CD4-positive, alpha-beta memory T cell (primary cell): ENCODE results near the gene RAMP3. TPM values are rescaled to one million over a fixed set of nuclear protein-coding genes. Genes with fewer than 3 reads are reported as not detected.
"Not testable (repeated sequence)": the region's sequence is repeated elsewhere in the genome, so short reads cannot be mapped to it uniquely, and the experiment has no call there.

Experiments
- CTCF ChIA-PET: fragments of 350-600 bp; sonication (Branson Sonifier 250); formaldehyde crosslinking; loops from one replicate; lab custom pipeline; 2021; ENCODE audit warnings: inconsistent platforms; ENCODE audit not compliant: partially characterized antibody; lab: Charles Lee
- POLR2A ChIA-PET: fragments of 350-600 bp; sonication (Branson Sonifier 250); formaldehyde crosslinking; loops from one replicate; lab custom pipeline; 2021; ENCODE audit not compliant: partially characterized antibody; lab: Charles Lee
- DNase-seq, 5 donors: peaks; one replicate each; pipeline versions ENCODE4 v3.0.0 to v3.0.0-alpha.2; 2020 to 2022; ENCODE audit warnings: mixed read lengths in 1 of 5
- H3K27ac ChIP-seq: one replicate; pipeline ENCODE4 v1.7.0; 2013; ENCODE audit warnings: low read depth, low read length
- H3K27me3 ChIP-seq: 2 replicates; pipeline ENCODE4 v1.7.0; 2013; ENCODE audit warnings: mild to moderate bottlenecking, low read length, moderate library complexity; ENCODE audit not compliant: insufficient read depth
- H3K36me3 ChIP-seq: 2 replicates; pipeline ENCODE4 v1.7.0; 2013; ENCODE audit warnings: mild to moderate bottlenecking, low read length, moderate library complexity; ENCODE audit not compliant: insufficient read depth
- H3K4me1 ChIP-seq: 2 replicates; pipeline ENCODE4 v1.7.0; 2013; ENCODE audit warnings: mild to moderate bottlenecking, low read length, moderate library complexity; ENCODE audit not compliant: insufficient read depth
- H3K4me3 ChIP-seq, 2 donors: one replicate each; pipeline ENCODE4 v1.7.0; 2013; ENCODE audit warnings: low read length in 2 of 2, mild to moderate bottlenecking in 1 of 2
- H3K9me3 ChIP-seq, 2 donors: one replicate each; pipeline ENCODE4 v1.7.0; 2013; ENCODE audit warnings: low read length in 2 of 2, control low read depth in 1 of 2; ENCODE audit not compliant: control insufficient read depth in 1 of 2
- H3K27ac Mint-ChIP-seq, 7 donors: one replicate each; pipeline ENCODE4 v1.8.0; 2020 to 2021; ENCODE audit warnings: mixed read lengths in 7 of 7, mild to moderate bottlenecking in 6 of 7, inconsistent platforms in 3 of 7, moderate library complexity in 3 of 7
- H3K27me3 Mint-ChIP-seq, 2 donors: one replicate each; pipeline ENCODE4 v1.8.0; 2020 to 2021; ENCODE audit warnings: mixed read lengths in 2 of 2
- H3K36me3 Mint-ChIP-seq, 2 donors: one replicate each; pipeline ENCODE4 v1.8.0; 2020 to 2021; ENCODE audit warnings: mixed read lengths in 2 of 2, inconsistent platforms in 1 of 2, mild to moderate bottlenecking in 1 of 2
- H3K4me1 Mint-ChIP-seq, 4 donors: one replicate each; pipeline ENCODE4 v1.8.0; 2020 to 2021; ENCODE audit warnings: mixed read lengths in 4 of 4, mild to moderate bottlenecking in 1 of 4
- H3K4me3 Mint-ChIP-seq, 8 donors: one replicate each; pipeline ENCODE4 v1.8.0; 2020 to 2021; ENCODE audit warnings: mixed read lengths in 8 of 8, mild to moderate bottlenecking in 7 of 8, moderate library complexity in 6 of 8, inconsistent platforms in 3 of 8
- H3K9me3 Mint-ChIP-seq, 8 donors: one replicate each; pipeline ENCODE4 v1.8.0; 2020 to 2021; ENCODE audit warnings: mixed read lengths in 8 of 8, mild to moderate bottlenecking in 5 of 8, inconsistent platforms in 3 of 8, moderate library complexity in 1 of 8
- intact Hi-C: fragments of 100-400 bp; cut with micrococcal nuclease; formaldehyde crosslinking; loops from one replicate; pipeline ENCODE4 v1.15.1; 2023
- polyA plus RNA-seq, 2 donors: library from polyadenylated mRNA; unstranded; fragments of 300-500 nt; fragmentation: Illumina TruSeq; gene quantifications; one replicate each; pipeline ENCODE4 v1.2.3, GENCODE V29; 2021
- total RNA-seq, 2 experiments: library from RNA; stranded (reverse); gene quantifications; one replicate each; pipeline ENCODE4 v1.2.3, GENCODE V29; 2021

RAMP3 gene, protein sequence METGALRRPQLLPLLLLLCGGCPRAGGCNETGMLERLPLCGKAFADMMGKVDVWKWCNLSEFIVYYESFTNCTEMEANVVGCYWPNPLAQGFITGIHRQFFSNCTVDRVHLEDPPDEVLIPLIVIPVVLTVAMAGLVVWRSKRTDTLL
- total RNA-seq = not detected
- 1 to 10 TPM in 1 of 2 donors, under 1 TPM in 1; 0.38 to 1.6 TPM for polyA plus RNA-seq

DNA sequence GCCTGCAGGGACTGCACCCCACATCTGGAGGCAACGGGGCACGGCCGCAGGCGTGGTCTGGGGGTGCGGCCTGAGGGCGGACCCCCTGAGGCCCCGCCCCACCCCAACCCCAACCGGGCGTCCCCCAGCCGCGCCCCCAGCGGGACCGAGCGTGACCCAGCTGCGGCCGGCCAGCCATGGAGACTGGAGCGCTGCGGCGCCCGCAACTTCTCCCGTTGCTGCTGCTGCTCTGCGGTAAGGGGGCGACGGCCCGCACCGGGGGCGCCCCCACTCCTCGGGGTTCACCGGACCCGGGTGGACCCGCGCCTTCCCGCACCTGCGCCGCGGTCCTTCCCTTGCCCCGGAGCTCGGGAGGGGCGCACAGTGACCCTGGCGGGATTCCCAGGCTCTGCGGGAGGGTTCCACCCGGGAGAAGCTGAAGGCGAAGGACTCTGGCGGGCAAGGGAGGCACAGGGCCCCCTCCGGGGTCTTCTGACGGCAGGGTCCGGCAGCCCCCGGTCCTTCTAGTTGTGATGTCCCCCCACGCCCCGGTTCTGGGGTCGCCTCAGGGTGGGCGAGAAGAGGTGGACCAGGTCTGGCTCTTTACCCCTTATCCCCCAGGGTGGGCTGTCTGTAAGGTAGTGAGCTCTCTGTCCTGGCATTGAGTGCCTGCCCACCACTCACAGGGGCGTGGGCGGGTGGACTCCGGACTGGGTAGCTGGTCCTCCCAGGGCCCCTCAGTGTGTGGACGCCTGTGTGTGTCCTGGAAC lies at the start of gene RAMP3:
RAMP3 (plus strand) TSS at position 139 of the 749 bp plus-strand sequence; CDS start at position 177, 38 bp downstream.
- no peaks in the 10 kb centered on the region for H3K36me3 ChIP-seq
- peaks cover 9 to 29% of the 10 kb centered on the region in 2 donors for H3K27me3 Mint-ChIP-seq
- H3K9me3 Mint-ChIP-seq = no peaks in the 10 kb centered on the region
- H3K4me3 ChIP-seq = no peak within 1 kb of the TSS
- H3K9me3 ChIP-seq = no peaks in the 10 kb centered on the region
- ChIA-PET CTCF (interaction anchor here (5.5 kb wide), 1 partner anchor 102 kb away, joined by 40 read pairs; no protein-coding TSS in a partner anchor), POLR2A (no interaction called here)
- H3K36me3 Mint-ChIP-seq = no peaks in the 10 kb centered on the region
- H3K27ac Mint-ChIP-seq = peak within 1 kb of the TSS in 2 of 7 donors; percentile 37 to 60
- H3K4me3 Mint-ChIP-seq = peak within 1 kb of the TSS in 5 of 8 donors; percentile 22 to 55 (median 40)
- no peak for DNase-seq
- H3K4me1 Mint-ChIP-seq = peaks cover 2 to 9% (median 7%) of the 10 kb centered on the region in 4 donors
- H3K27ac ChIP-seq = no peak within 1 kb of the TSS
- intact Hi-C loops = no loop called here
- no peaks in the 10 kb centered on the region for H3K4me1 ChIP-seq
- H3K27me3 ChIP-seq = peaks cover 6% of the 10 kb centered on the region

- peak overlapping the region in 6 of 7 donors; percentile 48 to 97 (median 66) for H3K27ac Mint-ChIP-seq
These were observed 48.7 kb upstream of the RAMP3 start for GRCh38 chr7:45108863-45109262.

GRCh38 chr7:45111298-45112223 lies 46.0 kb upstream of the RAMP3 start, which contains the start of gene TBRG4:
Gene TBRG4, minus strand, starts transcription at chr7:45111697. Its CDS starts 2,460 bp downstream, at chr7:45109237.
- Mint-ChIP-seq H3K36me3 (peaks cover 17 to 38% of the 10 kb centered on the region in 2 donors), H3K27me3 (peaks cover 4% of the 10 kb centered on the region in 2 donors), H3K4me1 (peaks cover 28 to 60% (median 44%) of the 10 kb centered on the region in 4 donors), H3K4me3 (peak within 1 kb of the TSS; percentile 91 to 99 (median 97)), H3K27ac (peak within 1 kb of the TSS; percentile 97 to 100 (median 99)), H3K9me3 (peaks cover 0 to 4% (median 0%) of the 10 kb centered on the region in 8 donors)
- Histone ChIP-seq H3K27me3 (no peaks in the 10 kb centered on the region), H3K36me3 (peaks cover 28% of the 10 kb centered on the region), H3K9me3 (no peaks in the 10 kb centered on the region), H3K27ac (peak within 1 kb of the TSS; percentile 87), H3K4me3 (peak within 1 kb of the TSS; percentile 94 to 95), H3K4me1 (peaks cover 48% of the 10 kb centered on the region)
- DNase-seq = peak; percentile 91 to 94 (median 94)
- CTCF ChIA-PET = interaction anchor here (0.6 to 2.9 kb wide), 5 partner anchors 24 to 255 kb away, joined by 3 to 13 read pairs (median 4); no protein-coding TSS in a partner anchor
- POLR2A ChIA-PET = interaction anchor here (0.9 to 3.6 kb wide), 27 partner anchors 10 to 621 kb away, joined by 3 to 32 read pairs (median 5); partner anchors contain the start of genes DDX56, H2AZ2, MYO1G and NUDCD3
- intact Hi-C loops = loop anchor here (1.0 to 2.0 kb wide), 7 partner anchors 112 to 1029 kb away; partner anchors contain the start of genes H2AZ2, MYO1G, NUDCD3 and OGDH

More at GRCh38 chr7:45108863-45109262, 48.7 kb upstream of the RAMP3 start:
- intact Hi-C loops = no loop called here
- Mint-ChIP-seq H3K4me3 (peak overlapping the region in 5 of 8 donors; percentile 8 to 32 (median 26)), H3K27me3 (peaks cover 0 to 1% of the 10 kb centered on the region in 2 donors), H3K4me1 (peaks cover 28 to 71% (median 44%) of the 10 kb centered on the region in 4 donors), H3K9me3 (peaks cover 0 to 4% (median 0%) of the 10 kb centered on the region in 8 donors), H3K36me3 (peaks cover 31 to 53% of the 10 kb centered on the region in 2 donors)
- ChIA-PET CTCF (no interaction called here), POLR2A (interaction anchor here (0.6 kb wide), 1 partner anchor 20 kb away, joined by 3 read pairs; no protein-coding TSS in a partner anchor)
- Histone ChIP-seq H3K9me3 (no peaks in the 10 kb centered on the region), H3K27ac (no peak overlapping the region), H3K4me1 (peaks cover 50% of the 10 kb centered on the region), H3K4me3 (no peak overlapping the region), H3K36me3 (peaks cover 55% of the 10 kb centered on the region), H3K27me3 (no peaks in the 10 kb centered on the region)
- DNase-seq = no peak

- Histone ChIP-seq H3K27me3 (no peaks in the 10 kb centered on the region), H3K4me1 (peaks cover 37% of the 10 kb centered on the region), H3K9me3 (no peaks in the 10 kb centered on the region), H3K36me3 (peaks cover 18% of the 10 kb centered on the region), H3K27ac (peak overlapping the region; percentile 87), H3K4me3 (no peak overlapping the region)
- ChIA-PET CTCF (interaction anchor here (1.7 kb wide), 1 partner anchor 23 kb away, joined by 10 read pairs; no protein-coding TSS in a partner anchor), POLR2A (interaction anchor here (0.9 to 3.6 kb wide), 12 partner anchors 11 to 622 kb away, joined by 3 to 32 read pairs (median 10); partner anchors contain the start of genes H2AZ2, NUDCD3 and PURB)
- no peak for DNase-seq
- Mint-ChIP-seq H3K4me1 (peaks cover 24 to 51% (median 37%) of the 10 kb centered on the region in 4 donors), H3K36me3 (peaks cover 13 to 30% of the 10 kb centered on the region in 2 donors), H3K4me3 (peak overlapping the region; percentile 61 to 99 (median 70)), H3K27me3 (peaks cover 4% of the 10 kb centered on the region in 2 donors), H3K27ac (peak overlapping the region; percentile 84 to 100 (median 97)), H3K9me3 (peaks cover 0 to 4% (median 0%) of the 10 kb centered on the region in 8 donors)
- intact Hi-C loops = no loop called here
These were observed 44.9 kb upstream of the RAMP3 start for GRCh38 chr7:45112648-45113047.

DNA sequence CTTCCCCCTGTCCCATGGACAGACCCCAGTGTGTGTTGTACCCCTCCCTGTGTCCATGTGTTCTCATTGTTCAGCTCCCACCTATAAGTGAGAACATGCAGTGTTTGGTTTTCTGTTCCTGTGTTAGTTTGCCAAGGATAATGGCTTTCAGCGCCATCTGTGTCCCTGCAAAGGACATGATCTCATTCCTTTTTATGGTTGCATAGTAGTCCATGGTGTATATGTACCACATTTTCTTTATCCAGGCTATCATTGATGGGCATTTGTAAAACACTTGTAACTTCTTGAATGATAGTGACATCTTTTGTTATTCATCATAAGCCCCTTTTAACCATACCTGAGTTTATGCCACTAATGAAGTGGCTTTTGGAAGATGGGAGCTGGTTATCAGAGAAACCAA lies 43.3 kb upstream of the RAMP3 start:
- CTCF ChIA-PET = interaction anchor here (1.5 kb wide), 1 partner anchor 140 kb away, joined by 5 read pairs; no protein-coding TSS in a partner anchor
- H3K36me3 ChIP-seq, H3K9me3 ChIP-seq, DNase-seq, H3K27me3 Mint-ChIP-seq, H3K27me3 ChIP-seq, H3K9me3 Mint-ChIP-seq, H3K27ac ChIP-seq, H3K27ac Mint-ChIP-seq, intact Hi-C loops, H3K4me3 ChIP-seq: not testable (repeated sequence)
- H3K4me1 ChIP-seq = peaks cover 21% of the 10 kb centered on the region
- Mint-ChIP-seq H3K36me3 (peaks cover 0 to 17% of the 10 kb centered on the region in 2 donors), H3K4me3 (peak overlapping the region in 2 of 8 donors; percentile 35 to 36), H3K4me1 (peaks cover 11 to 35% (median 24%) of the 10 kb centered on the region in 4 donors)
- POLR2A ChIA-PET = interaction anchor here (0.8 to 3.3 kb wide), 3 partner anchors 15 to 267 kb away, joined by 3 to 9 read pairs (median 3); partner anchors contain the start of genes H2AZ2 and PURB

GRCh38 chr7:45114926-45115325 lies 42.7 kb upstream of the RAMP3 start:
- Histone ChIP-seq H3K27me3 (no peaks in the 10 kb centered on the region), H3K36me3 (no peaks in the 10 kb centered on the region), H3K9me3 (no peaks in the 10 kb centered on the region), H3K4me1 (peaks cover 15% of the 10 kb centered on the region), H3K27ac (no peak overlapping the region), H3K4me3 (no peak overlapping the region)
- Mint-ChIP-seq H3K4me3 (no peak overlapping the region), H3K4me1 (peaks cover 10 to 32% (median 22%) of the 10 kb centered on the region in 4 donors), H3K27ac (peak overlapping the region in 1 of 7 donors; percentile 9), H3K9me3 (peaks cover 0 to 4% (median 0%) of the 10 kb centered on the region in 8 donors), H3K36me3 (peaks cover 0 to 15% of the 10 kb centered on the region in 2 donors), H3K27me3 (peaks cover 4% of the 10 kb centered on the region in 2 donors)
- CTCF ChIA-PET = interaction anchor here (0.7 to 1.5 kb wide), 3 partner anchors 21 to 1188 kb away, joined by 3 to 6 read pairs (median 5); partner anchors contain the start of gene UBE2D4
- intact Hi-C loops = no loop called here
- no peak for DNase-seq
- POLR2A ChIA-PET = interaction anchor here (0.6 to 0.8 kb wide), 2 partner anchors 230 to 316 kb away, joined by 3 read pairs; partner anchors contain the start of gene PURB
